GM19351 (cell line): ENCODE results near the gene DYDC1.
A peak's percentile ranks its signal among the peaks of the same experiment; 100 is the strongest.
"Not testable (repeated sequence)": the region's sequence is repeated elsewhere in the genome, so short reads cannot be mapped to it uniquely, and the experiment has no call there.

Source experiments
- ATAC-seq: cut with Tn5 transposase; IDR thresholded peaks from one replicate; pipeline ENCODE4 v1.9.1; 2021; ENCODE audit warnings: mild to moderate bottlenecking, moderate library complexity; ENCODE audit not compliant: unreplicated experiment

The DYDC1 gene

GRCh38 chr10:80356563-80356988 is at the start of gene DYDC1, which contains the start of gene DYDC2:
Gene DYDC1, minus strand, starts transcription at chr10:80356755. Its CDS starts 4,154 bp downstream, at chr10:80352601.
Gene DYDC2, plus strand, starts transcription at chr10:80356781. Its CDS starts 5,663 bp downstream, at chr10:80362444.
- ATAC-seq = peak; percentile 97

GRCh38 chr10:80406204-80406603 is 49.6 kb upstream of the DYDC1 start:
- no peak for ATAC-seq

- no peak for ATAC-seq
Measured at GRCh38 chr10:80405626-80406025, 49.1 kb upstream of the DYDC1 start.

- ATAC-seq = no peak
Measured at GRCh38 chr10:80405035-80405434, 48.5 kb upstream of the DYDC1 start.

GRCh38 chr10:80400136-80400804 is 43.7 kb upstream of the DYDC1 start:
- ATAC-seq = no peak

GRCh38 chr10:80397014-80397413 is 40.5 kb upstream of the DYDC1 start:
- ATAC-seq = no peak

- ATAC-seq = no peak
Measured at GRCh38 chr10:80394358-80394916, 37.9 kb upstream of the DYDC1 start.

- ATAC-seq = no peak
Measured at GRCh38 chr10:80392250-80392649, 35.7 kb upstream of the DYDC1 start.

- ATAC-seq = no peak
Measured at GRCh38 chr10:80390740-80391139, 34.2 kb upstream of the DYDC1 start.

- peak; percentile 77 for ATAC-seq
Measured at GRCh38 chr10:80382989-80383388, 26.4 kb upstream of the DYDC1 start.

GRCh38 chr10:80380185-80380584 is 23.6 kb upstream of the DYDC1 start:
- no peak for ATAC-seq

- no peak for ATAC-seq
Measured at GRCh38 chr10:80379701-80380100, 23.1 kb upstream of the DYDC1 start.

- no peak for ATAC-seq
Measured at GRCh38 chr10:80373502-80373901, 16.9 kb upstream of the DYDC1 start.

- ATAC-seq = no peak
Measured at GRCh38 chr10:80372675-80373074, 16.1 kb upstream of the DYDC1 start.

GRCh38 chr10:80371467-80371866 is 14.9 kb upstream of the DYDC1 start:
- no peak for ATAC-seq

- ATAC-seq = no peak
Measured at GRCh38 chr10:80365510-80365909, 9.0 kb upstream of the DYDC1 start.

- no peak for ATAC-seq
Measured at GRCh38 chr10:80359644-80360043, 3.1 kb upstream of the DYDC1 start.

GRCh38 chr10:80358925-80359324 is 2.4 kb upstream of the DYDC1 start:
- not testable (repeated sequence) for ATAC-seq

GRCh38 chr10:80357851-80358125 is 1.2 kb upstream of the DYDC1 start:
- ATAC-seq = no peak

GRCh38 chr10:80356989-80357850 is 665 bp upstream of the DYDC1 start:
- ATAC-seq = no peak

- ATAC-seq = no peak
Measured at GRCh38 chr10:80351220-80351619, 5.3 kb downstream of the DYDC1 start.

- no peak for ATAC-seq
Measured at GRCh38 chr10:80350251-80350650, 6.3 kb downstream of the DYDC1 start.
